Erythroblast (primary cell): ENCODE results near the gene MICU1.
A peak's percentile ranks its signal among the peaks of the same experiment; 100 is the strongest.
"Not testable (repeated sequence)": the region's sequence is repeated elsewhere in the genome, so short reads cannot be mapped to it uniquely, and the experiment has no call there.

ENCODE experiments used
- DNase-seq, 2 experiments: peaks; one replicate each; lab custom pipeline; 2025; lab: John Stamatoyannopoulos, UW
- GATA1 ChIP-seq: IDR thresholded peaks from 2 replicates; pipeline ENCODE4 v1.6.1; 2011; ENCODE audit warnings: low read depth, mild to moderate bottlenecking, control low read depth, low read length, moderate library complexity
- POLR2A ChIP-seq: IDR thresholded peaks from 2 replicates; pipeline ENCODE4 v1.6.1; 2011; ENCODE audit warnings: mild to moderate bottlenecking, low read length

MICU1 gene

DNA sequence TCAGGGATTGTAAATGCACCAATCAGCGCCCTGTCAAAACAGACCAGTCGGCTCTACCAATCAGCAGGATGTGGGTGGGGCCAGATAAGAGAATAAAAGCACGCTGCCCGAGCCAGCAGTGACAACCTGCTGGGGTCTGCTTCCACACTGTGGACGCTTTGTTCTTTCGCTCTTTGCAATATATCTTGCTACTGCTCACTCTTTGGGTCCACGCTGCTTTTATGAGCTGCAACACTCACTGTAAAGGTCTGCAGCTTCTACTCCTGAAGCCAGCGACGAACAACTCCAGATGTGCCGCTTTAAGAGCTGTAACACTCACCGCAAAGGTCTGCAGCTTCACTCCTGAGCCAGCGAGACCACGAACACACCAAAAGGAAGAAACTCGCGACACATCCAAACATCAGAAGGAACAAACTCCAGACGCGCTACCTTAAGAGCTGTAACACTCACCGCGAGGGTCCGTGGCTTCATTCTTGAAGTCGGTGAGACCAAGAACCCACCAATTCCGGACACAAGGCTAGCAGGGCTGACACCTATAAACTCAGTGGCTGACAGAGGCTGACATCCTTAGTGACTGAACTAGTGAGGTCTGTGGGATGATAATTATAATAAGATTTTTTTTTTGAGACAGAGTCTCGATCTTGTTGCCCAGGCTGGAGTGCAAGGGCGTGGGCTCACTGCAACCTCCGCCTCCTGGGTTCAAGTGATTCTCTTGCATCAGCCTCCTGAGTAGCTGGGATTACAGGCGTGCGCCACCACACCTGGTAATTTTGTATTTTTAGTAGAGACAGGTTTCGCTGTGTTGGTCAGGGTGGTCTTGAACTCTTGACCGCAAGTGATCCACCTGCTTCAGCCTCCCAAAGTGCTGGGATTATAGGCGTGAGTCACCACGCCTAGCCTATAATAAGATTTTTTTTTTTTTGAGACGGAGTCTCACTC is 298.9 kb downstream of the MICU1 start:
- TF ChIP-seq POLR2A = peak; percentile 76
- DNase-seq = peak; percentile 56 to 60

DNA sequence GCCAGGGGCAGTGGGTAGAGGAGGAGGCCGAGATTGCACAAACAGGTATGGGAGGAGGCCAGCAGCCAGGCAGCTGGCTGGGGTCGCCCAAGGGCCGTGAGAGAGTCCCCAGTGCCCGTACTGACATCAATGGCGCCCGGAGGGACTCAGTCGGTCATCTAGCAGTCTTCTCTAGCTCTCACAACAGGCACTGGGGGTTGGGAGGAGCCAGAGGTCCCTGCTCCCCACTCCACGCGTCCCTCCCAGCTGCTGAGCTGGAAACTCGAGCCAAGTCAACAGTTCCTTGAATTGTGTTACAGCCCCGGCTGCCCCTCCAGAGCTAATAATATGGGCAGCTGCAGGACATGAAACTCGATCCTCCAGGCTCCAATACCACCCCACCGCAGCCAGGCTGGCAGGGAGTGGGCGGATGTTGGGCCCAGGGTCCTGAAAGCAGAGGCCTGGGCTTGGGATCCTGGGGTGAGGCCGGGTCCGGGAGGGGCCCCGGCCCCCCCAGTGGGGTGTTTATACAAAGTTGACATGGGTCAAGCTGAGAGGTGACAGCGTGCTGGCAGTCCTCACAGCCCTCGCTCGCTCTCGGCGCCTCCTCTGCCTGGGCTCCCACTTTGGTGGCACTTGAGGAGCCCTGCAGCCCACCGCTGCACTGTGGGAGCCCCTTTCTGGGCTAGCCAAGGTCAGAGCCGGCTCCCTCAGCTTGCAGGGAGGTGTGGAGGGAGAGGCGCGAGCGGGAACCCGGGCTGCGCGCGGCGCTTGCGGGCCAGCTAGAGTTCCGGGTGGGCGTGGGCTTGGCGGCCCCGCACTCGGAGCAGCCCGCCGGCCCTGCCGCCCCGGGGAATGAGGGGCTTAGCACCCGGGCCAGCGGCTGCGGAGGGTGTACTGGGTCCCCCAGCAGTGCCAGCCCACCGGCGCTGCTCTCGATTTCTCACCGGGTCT is 300.4 kb downstream of the MICU1 start:
- DNase-seq = not testable (repeated sequence)

DNA sequence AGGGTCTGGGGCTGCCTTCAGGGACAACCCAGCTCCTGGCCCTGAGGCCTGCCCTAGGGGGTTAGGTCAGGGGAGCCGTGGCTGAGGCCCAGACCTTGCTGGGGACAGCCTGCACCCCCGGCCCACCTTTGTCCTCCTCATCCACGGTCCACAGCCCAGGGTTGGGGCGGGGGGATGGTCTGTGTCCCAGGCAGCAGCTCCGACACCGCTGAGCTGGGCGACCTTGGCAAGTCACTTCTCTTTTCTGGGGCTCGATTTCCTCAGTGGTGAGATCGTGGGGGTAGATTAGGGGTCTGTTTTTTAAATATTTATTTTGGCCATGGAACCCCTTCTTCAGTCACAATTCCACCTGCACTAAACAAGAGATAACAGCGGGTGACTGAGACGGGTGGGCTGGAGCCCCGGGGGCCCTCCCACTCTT is 302.1 kb downstream of the MICU1 start:
- TF ChIP-seq GATA1 (no peak), POLR2A (no peak)
- no peak for DNase-seq

DNA sequence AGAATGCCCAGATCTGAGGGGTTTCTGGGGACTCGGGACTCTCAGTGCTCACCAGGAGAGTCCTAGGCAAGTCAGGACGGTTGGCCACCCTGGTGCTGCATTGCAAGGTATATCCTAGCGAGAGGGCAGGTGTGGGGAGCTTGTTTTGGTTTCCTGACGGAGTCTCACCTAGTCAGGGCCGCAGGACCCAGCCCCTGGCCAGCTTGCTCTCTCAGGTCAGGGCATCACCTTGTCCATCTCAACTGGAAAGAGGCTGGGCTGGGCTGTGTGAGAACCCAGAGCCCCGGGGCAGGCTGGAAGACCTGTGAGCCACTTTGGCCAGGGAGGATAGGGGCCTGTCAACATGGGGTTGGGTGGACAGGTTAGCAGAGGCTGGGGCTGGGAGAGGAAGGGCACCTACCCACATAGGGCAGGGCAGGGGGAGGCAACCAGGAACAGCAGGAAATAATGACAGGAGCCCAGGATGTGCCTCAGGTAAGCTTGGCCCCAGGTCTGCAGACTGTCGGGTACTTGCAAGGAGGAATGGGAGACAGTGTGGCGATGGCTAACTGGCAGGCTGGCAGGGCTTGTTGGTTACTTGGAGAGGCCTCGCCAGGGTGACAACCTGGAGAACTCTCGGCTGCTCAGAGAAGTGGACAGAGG is 302.6 kb downstream of the MICU1 start:
- TF ChIP-seq POLR2A (no peak), GATA1 (no peak)
- no peak for DNase-seq

DNA sequence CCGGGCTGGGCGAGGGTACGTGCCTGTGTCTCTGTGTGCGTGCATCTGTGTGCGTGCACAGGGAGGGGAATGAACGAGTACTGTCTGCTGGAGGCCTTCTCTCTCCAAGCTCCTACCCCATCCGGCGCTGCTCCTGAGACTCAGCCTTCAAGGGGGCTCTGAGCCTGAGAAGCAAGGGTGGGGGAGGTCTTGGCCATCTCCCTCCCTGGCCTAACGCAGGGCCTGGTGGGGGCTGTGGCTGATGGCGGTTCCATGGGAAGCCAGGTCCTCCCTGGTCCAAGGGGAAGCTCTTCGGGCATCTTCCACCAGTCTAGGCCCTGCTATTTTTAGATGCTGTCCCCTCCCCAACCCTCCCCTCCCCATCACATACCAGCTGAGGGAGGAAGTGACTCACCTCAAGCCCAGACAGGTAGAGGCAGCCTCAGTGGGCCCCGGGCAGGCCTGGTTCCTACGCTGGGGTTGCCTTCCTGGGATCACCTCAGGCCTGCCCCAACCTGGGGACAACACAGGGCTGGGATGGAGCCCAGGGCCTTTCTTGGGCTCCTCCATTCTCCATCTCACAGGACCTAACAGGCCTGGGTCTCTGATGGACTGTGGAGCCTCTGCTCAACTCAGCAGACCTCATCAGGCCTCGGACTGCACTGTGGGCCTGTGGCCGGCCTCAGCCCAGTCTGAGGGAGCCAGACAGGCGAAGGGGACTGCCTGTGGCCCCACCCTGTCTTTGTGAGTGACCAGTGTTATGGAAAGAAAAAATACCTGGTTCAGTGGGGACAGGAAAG is 303.4 kb downstream of the MICU1 start:
- TF ChIP-seq GATA1 = no peak
- TF ChIP-seq POLR2A = no peak
- no peak for DNase-seq

DNA sequence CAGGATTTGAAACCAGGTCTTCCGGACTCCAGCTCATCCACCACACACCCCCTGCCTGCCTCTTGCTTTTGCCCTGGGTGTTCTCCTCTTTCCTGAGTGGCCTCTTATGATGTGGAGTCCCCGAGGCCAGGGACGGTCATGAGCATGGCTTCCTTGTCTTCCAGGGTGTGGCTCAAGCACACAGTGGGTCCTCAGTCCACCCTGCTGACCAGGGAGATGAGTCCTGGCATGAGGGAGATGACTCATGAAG is 303.9 kb downstream of the MICU1 start:
- DNase-seq = no peak
- TF ChIP-seq POLR2A (no peak), GATA1 (no peak)

DNA sequence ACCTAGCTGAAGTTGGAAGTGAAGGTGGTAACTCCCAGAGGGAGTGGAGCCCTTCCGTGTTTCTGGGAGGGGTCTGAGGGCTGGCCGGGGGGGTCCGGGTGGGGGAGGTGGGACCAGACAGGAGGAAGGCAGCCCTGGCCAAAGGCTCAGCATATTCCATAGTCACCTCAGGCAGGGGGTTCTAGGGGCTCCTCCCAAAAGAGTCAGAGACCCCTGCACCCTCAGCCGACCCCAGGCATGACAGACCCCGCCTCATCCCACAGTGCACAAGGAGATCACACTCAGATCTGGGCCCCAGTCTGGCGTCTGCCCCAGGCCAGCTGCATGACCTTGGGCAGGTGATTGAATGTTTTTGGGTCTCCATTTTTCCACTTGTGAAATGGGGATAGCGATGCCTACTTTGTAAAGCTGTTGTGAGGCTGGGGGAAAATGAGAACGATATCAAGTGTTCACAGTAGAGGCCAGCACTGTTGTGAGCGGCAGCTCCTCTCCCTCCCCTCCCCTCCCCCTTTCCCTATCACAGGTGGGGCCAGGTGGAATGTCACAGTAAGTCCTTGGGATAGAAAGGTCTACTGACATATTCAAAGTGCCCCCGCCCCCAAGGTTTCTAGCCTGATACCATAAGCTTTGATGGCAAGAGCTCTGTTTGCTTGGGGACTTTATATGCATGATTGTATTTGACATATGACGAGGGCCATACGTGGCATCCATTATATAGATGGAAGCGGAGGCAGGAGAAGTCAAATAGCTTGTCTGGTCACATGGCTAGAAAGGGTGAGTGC is 304.4 kb downstream of the MICU1 start:
- TF ChIP-seq GATA1 = no peak
- no peak for TF ChIP-seq POLR2A
- peak; percentile 68 to 85 for DNase-seq

DNA sequence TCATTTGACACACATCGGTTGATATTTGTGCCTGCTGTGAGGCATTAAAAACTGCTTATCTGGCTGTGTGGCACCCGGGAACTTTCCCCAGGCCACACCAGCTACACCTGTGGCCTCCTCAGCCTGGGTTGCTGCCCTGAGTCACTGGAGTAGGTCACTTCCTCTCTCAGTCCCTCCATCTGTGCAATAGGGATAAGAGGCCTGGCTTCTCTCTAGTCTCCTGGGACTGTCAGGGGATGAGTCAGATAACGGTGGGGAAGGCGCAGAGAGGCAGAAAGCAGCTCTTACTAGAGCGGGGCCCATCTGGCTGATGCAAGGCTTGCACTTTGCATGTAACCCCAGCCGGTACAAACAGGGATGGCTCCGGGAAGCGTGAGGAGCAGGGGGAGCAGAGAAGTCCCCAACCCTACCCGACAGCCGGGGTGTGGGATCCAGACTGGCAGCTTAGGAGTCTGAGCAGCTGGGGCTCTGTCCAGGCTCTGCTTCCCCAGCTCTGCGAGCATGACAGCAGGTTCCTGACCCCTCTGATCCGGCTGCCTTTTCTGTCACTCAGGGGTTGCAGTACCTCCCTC is 305.1 kb downstream of the MICU1 start:
- DNase-seq = peak; percentile 99
- TF ChIP-seq GATA1 = peak; percentile 72
- TF ChIP-seq POLR2A = peak; percentile 91

DNA sequence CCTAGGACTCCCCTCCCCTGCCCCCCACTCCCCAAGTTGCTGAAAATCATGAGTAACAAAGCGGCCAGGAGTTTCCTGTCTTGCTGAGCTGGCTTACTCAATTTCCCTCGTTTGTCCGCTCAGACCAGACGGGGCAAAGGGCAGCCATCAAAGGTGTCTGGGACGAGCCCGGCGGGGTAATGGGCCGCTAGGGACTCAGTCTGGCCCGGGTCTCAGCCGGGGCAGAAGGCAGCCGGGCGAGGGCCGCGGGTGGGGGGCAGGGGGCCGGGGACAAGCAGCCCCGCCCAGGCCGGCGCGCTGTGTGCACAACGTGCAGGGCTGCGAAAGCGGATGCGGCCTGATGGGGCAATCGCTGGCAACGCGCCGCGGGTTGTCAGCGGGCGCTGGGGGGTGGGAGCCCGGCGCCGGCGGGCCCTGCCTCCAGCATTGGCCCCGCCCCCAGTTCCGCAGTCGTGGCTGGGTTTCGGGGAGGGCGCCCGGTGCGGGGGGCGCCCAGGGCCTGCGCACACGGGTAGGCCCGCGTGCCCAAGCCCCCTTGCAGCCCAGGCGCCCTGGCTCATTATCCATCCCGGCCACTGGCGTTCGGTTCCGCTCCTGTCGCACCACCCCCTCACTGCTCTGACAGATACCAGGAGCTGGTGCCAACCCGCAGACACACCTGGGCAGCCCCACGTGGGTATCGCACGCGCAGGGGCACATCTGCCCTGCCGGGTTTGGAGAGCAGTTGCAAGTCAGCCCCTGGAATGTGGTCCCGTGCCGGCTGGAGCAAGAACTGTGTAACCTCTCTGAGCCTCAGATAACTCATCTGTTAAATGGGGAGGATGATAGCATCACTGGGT is 306.2 kb downstream of the MICU1 start:
- peak; percentile 94 to 98 for DNase-seq
- TF ChIP-seq GATA1 = no peak
- no peak for TF ChIP-seq POLR2A

DNA sequence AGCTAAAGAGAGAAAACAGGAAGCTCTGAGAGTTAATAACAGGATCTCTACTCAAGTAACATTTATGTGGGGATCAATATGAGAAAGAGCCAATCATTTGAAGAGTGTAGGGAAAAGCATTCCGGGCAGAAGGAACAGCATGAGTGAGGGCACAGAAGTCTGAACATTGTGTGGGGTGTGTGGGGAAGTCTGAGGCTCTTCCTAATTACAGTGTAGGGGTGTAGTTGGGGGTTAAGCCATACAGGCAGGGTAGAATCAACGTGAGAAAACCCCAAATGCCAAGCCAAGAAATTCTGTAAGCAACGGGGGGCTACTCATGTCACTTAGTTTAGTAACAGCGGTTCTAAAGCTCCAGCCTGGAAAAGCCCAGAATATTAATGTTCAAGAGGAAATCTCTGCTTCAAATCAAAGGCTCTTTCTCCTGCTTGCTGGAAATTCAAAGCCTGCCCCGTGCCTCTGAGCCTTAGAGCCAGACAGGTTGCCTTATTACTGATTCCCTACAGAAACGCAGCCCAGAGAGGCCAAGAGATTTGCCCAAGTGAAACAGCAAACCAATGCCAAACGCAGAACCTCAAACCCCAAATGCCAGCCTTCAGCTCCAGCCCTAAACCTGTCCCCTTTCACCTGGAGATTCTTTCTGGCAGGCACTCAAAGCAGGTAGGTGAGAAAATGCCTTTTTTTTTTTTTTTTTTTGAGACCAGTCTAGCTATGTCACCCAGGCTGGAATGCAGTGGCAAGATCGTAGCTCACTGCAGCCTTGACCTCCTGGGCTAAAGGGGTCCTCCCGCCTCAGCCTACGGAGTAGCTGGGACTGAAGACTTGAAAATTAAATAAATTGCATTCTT is 307.2 kb downstream of the MICU1 start:
- no peak for TF ChIP-seq GATA1
- no peak for DNase-seq
